GM18909 (cell line): ENCODE measurements around the gene ZNF189.

Source experiments
- ATAC-seq: cut with Tn5 transposase; IDR thresholded peaks from one replicate; pipeline ENCODE4 v1.9.1; 2021; ENCODE audit warnings: mild to moderate bottlenecking; ENCODE audit not compliant: unreplicated experiment, poor library complexity

Gene ZNF189

GRCh38 chr9:101448680-101449070, 50.0 kb downstream of the ZNF189 start:
- ATAC-seq, result no peak

- ATAC-seq, result peak; percentile 99
Observed at GRCh38 chr9:101449071-101449721, 50.5 kb downstream of the ZNF189 start.

- ATAC-seq, result no peak
Observed at GRCh38 chr9:101450931-101451330, 52.3 kb downstream of the ZNF189 start.

GRCh38 chr9:101451498-101451897, 52.8 kb downstream of the ZNF189 start:
- ATAC-seq, result no peak

GRCh38 chr9:101453776-101454570, 55.3 kb downstream of the ZNF189 start:
- ATAC-seq, result no peak

GRCh38 chr9:101455656-101456240, 57.1 kb downstream of the ZNF189 start:
- ATAC-seq, result no peak

- no peak for ATAC-seq
Observed at GRCh38 chr9:101457003-101457402, 58.4 kb downstream of the ZNF189 start.

GRCh38 chr9:101458963-101459631, 60.4 kb downstream of the ZNF189 start:
- ATAC-seq, result peak; percentile 89
